Thoracic aorta (tissue), 2 donors: ENCODE results near the gene FGD4. TPM values are rescaled to one million over a fixed set of nuclear protein-coding genes. Genes with fewer than 3 reads are reported as not detected.

ENCODE experiments used
- ATAC-seq: fragments of 150-250 bp; one replicate; pipeline ENCODE4 v1.8.0; 2017; ENCODE audit warnings: low read depth; ENCODE audit not compliant: insufficient number of reproducible peaks, low FRiP score
- DNase-seq: peaks from one replicate; pipeline ENCODE4 v3.0.0-alpha.2; 2020; ENCODE audit warnings: low spot score
- H3K27ac ChIP-seq, 2 donors: fragments of 200-600 bp; sonication (generic); 1 replicate in 1 of 2; 2 replicates in 1 of 2; pipeline ENCODE4 v1.5.1; 2016; ENCODE audit warnings: mild to moderate bottlenecking in 2 of 2, moderate library complexity in 2 of 2
- H3K27me3 ChIP-seq: fragments of 200-600 bp; sonication (generic); replicated peaks from 2 replicates; pipeline ENCODE4 v1.6.0; 2016; ENCODE audit warnings: mild to moderate bottlenecking; ENCODE audit not compliant: insufficient read depth
- H3K36me3 ChIP-seq: fragments of 200-600 bp; sonication (generic); one replicate; pipeline ENCODE4 v1.5.1; 2016
- H3K4me1 ChIP-seq, 2 donors: fragments of 200-600 bp; sonication (generic); 1 replicate in 1 of 2; 2 replicates in 1 of 2; pipeline versions ENCODE4 v1.5.1 to v1.6.0; 2016; ENCODE audit warnings: low read depth in 2 of 2, mild to moderate bottlenecking in 1 of 2; ENCODE audit not compliant: control insufficient read depth in 1 of 2
- H3K4me3 ChIP-seq: fragments of 200-600 bp; sonication (generic); 2 replicates; pipeline ENCODE4 v1.5.1; 2016; ENCODE audit warnings: mild to moderate bottlenecking
- H3K9me3 ChIP-seq: fragments of 200-600 bp; sonication (generic); 2 replicates; pipeline ENCODE4 v1.5.1; 2016
- total RNA-seq, 2 donors: library from RNA; depleted of rRNA; stranded (reverse); fragments of >200 nt; gene quantifications; one replicate each; pipeline versions ENCODE4 v1.1.0 to v1.2.3, GENCODE V29; 2016
- TF ChIP-seq, protein P1 (sequence below): fragments of 200-600 bp; sonication (generic); IDR thresholded peaks from one replicate; pipeline ENCODE4 v1.5.1; 2019; ENCODE audit warnings: antibody characterized with exemption

The FGD4 gene
- total RNA-seq, 2 donors from 2014 or later = 52.7 to 61.6 TPM

GRCh38 chr12:32418221-32418620, 18.9 kb downstream of the FGD4 start:
- H3K36me3 ChIP-seq = no peaks in the 10 kb centered on the region
- no peaks in the 10 kb centered on the region for H3K4me1 ChIP-seq
- DNase-seq = no peak
- H3K27me3 ChIP-seq = no peaks in the 10 kb centered on the region
- TF ChIP-seq, protein P1, sequence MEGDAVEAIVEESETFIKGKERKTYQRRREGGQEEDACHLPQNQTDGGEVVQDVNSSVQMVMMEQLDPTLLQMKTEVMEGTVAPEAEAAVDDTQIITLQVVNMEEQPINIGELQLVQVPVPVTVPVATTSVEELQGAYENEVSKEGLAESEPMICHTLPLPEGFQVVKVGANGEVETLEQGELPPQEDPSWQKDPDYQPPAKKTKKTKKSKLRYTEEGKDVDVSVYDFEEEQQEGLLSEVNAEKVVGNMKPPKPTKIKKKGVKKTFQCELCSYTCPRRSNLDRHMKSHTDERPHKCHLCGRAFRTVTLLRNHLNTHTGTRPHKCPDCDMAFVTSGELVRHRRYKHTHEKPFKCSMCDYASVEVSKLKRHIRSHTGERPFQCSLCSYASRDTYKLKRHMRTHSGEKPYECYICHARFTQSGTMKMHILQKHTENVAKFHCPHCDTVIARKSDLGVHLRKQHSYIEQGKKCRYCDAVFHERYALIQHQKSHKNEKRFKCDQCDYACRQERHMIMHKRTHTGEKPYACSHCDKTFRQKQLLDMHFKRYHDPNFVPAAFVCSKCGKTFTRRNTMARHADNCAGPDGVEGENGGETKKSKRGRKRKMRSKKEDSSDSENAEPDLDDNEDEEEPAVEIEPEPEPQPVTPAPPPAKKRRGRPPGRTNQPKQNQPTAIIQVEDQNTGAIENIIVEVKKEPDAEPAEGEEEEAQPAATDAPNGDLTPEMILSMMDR = no peak
- no peak overlapping the region for H3K27ac ChIP-seq
- no peak for ATAC-seq
- no peak overlapping the region for H3K4me3 ChIP-seq
- H3K9me3 ChIP-seq = no peaks in the 10 kb centered on the region

DNA sequence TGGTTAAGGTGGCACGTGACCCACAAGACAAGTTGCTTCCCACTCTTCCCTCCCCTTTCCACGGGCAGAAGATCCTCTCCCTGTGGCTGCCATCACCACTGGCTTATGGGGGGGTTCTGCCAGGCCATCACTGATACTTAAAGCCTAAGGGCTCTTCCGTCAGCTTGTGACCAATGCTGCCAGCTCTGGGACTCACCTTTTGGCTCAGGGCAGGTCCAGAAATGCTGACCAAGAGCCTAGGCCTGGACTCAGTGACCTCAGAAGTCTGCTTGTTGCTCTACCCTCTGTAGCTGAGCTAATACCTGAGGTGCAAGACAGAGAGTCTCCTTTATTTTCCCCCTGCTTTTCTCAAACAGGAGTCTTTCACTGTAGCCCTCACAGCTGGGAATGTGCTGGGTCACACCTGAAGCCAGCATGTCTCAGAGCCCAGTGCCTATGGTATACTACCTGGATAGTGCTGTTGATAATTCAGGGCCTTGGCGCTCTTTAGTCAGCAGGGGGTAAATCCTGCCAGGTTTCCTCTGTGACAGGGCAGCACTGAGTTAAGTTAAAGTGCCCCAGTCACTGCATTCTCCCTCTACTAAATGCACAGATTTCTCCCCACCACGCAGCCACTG, 19.7 kb downstream of the FGD4 start:
- Histone ChIP-seq H3K4me3 (no peak overlapping the region), H3K4me1 (no peaks in the 10 kb centered on the region), H3K27me3 (no peaks in the 10 kb centered on the region), H3K27ac (no peak overlapping the region), H3K36me3 (no peaks in the 10 kb centered on the region), H3K9me3 (no peaks in the 10 kb centered on the region)
- TF ChIP-seq, protein P1 = no peak
- DNase-seq (no peak), ATAC-seq (no peak)

GRCh38 chr12:32419520-32419960, 20.2 kb downstream of the FGD4 start:
- H3K27me3 ChIP-seq = no peaks in the 10 kb centered on the region
- TF ChIP-seq, protein P1 = no peak
- no peak overlapping the region for H3K4me3 ChIP-seq
- ATAC-seq (no peak), DNase-seq (no peak)
- no peaks in the 10 kb centered on the region for H3K9me3 ChIP-seq
- H3K27ac ChIP-seq = no peak overlapping the region
- no peaks in the 10 kb centered on the region for H3K4me1 ChIP-seq
- no peaks in the 10 kb centered on the region for H3K36me3 ChIP-seq

- TF ChIP-seq, protein P1 = no peak
- Histone ChIP-seq H3K4me1 (no peaks in the 10 kb centered on the region), H3K36me3 (no peaks in the 10 kb centered on the region), H3K27me3 (no peaks in the 10 kb centered on the region), H3K4me3 (no peak overlapping the region), H3K27ac (no peak overlapping the region), H3K9me3 (no peaks in the 10 kb centered on the region)
- no peak for ATAC-seq
- no peak for DNase-seq
Observed at GRCh38 chr12:32420356-32420755, 21.0 kb downstream of the FGD4 start.

DNA sequence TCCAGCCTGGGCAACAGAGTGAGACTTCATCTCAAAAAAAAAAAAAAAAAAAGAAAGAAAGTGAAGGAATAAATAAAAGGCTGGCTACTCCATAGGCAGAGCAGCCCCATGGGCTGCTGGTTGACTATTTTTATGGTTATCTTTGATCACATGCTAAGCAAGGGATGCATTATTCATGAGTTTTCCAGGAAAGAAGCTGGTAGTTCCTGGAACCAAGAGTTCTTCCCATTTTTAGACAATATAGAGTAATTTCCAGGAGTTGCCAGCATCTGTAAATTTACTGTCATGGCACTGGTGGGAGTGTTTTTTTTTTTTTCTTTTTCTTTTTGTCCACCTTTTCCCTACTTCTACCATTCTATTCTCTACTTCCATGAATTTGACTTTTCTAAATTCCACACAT, 24.2 kb downstream of the FGD4 start:
- ATAC-seq (no peak), DNase-seq (no peak)
- H3K27me3 ChIP-seq = no peaks in the 10 kb centered on the region
- H3K9me3 ChIP-seq = peaks cover 6% of the 10 kb centered on the region
- TF ChIP-seq, protein P1 = no peak
- no peaks in the 10 kb centered on the region for H3K36me3 ChIP-seq
- no peak overlapping the region for H3K4me3 ChIP-seq
- H3K27ac ChIP-seq = no peak overlapping the region
- no peaks in the 10 kb centered on the region for H3K4me1 ChIP-seq
